GM12891 (cell line): ENCODE results near the gene APOLD1.
"Not testable (repeated sequence)": the region's sequence is repeated elsewhere in the genome, so short reads cannot be mapped to it uniquely, and the experiment has no call there.

Experiments used
- DNase-seq: peaks from one replicate; pipeline ENCODE4 v3.0.0; 2011; ENCODE audit warnings: low spot score; ENCODE audit not compliant: insufficient read length
- FAIRE-seq: peaks from 2 replicates; lab custom pipeline; 2011; peaks lifted over from hg19 to GRCh38; lab: Jason Lieb, UNC
- PAX5 ChIP-seq: IDR thresholded peaks from 2 replicates; pipeline ENCODE4 v1.6.1; 2011; ENCODE audit warnings: low read length, moderate library complexity, mild to moderate bottlenecking; ENCODE audit not compliant: insufficient read depth, severe bottlenecking
- POLR2A ChIP-seq: IDR thresholded peaks from 2 replicates; pipeline ENCODE4 v1.6.1; 2011; ENCODE audit warnings: low read depth, low read length, control low read depth
- POLR2AphosphoS5 ChIP-seq: IDR thresholded peaks from 2 replicates; pipeline ENCODE4 v1.6.1; 2011; ENCODE audit warnings: low read depth, low read length, control low read depth
- POU2F2 ChIP-seq: IDR thresholded peaks from 2 replicates; pipeline ENCODE4 v1.6.1; 2011; ENCODE audit warnings: low read depth, mild to moderate bottlenecking, control low read depth, low read length, moderate library complexity
- SPI1 ChIP-seq: IDR thresholded peaks from 2 replicates; pipeline ENCODE4 v1.6.1; 2011; ENCODE audit warnings: low read depth, low read length, control low read depth
- TAF1 ChIP-seq: IDR thresholded peaks from 2 replicates; pipeline ENCODE4 v1.6.1; 2011; ENCODE audit warnings: low read depth, low read length, control low read depth

APOLD1 gene

DNA sequence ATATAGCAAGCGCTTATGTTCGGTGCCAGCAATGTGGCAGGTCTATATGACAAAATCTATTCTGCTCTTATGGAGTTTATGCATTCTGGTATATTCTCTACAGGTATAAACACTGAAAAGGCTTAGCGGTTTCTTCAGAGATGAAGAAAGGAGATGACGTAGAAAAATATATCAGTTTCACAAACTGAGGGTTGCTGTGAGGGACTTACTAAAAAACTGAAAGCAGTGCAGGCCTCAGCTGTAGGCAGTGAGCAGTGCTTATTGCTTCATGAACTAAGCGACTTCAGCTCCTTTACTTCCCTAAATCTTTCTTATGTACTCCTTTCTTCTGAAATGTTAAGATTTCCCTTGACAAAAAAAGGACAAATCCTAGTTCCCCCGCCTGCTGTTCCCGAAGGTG lies 32.2 kb downstream of the APOLD1 start:
- DNase-seq (no peak), FAIRE-seq (no peak)
- no peak for TF ChIP-seq SPI1
- no peak for TF ChIP-seq PAX5
- no peak for TF ChIP-seq POLR2AphosphoS5
- no peak for TF ChIP-seq TAF1
- TF ChIP-seq POU2F2 = no peak
- no peak for TF ChIP-seq POLR2A

DNA sequence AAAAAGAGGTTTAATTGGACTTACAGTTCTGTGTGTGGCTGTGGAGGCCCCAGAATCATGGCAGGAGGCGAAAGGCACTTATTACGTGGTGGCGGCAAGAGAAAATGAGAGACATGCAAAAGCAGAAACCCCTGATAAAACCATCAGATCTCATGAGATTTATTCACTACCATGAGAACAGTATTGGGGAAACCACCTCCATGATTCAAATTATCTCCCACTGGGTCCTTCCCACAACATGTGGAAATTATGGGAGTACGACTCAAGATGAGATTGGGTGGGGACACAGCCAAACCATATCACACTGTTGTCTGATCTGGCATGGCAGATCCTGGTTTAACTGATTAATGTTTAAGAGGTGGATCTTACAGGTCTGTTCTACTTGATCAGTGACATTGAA lies 33.2 kb downstream of the APOLD1 start:
- no peak for DNase-seq
- FAIRE-seq = no peak
- TF ChIP-seq POLR2AphosphoS5 (no peak), TAF1 (no peak), POU2F2 (no peak), POLR2A (no peak), PAX5 (no peak), SPI1 (no peak)

DNA sequence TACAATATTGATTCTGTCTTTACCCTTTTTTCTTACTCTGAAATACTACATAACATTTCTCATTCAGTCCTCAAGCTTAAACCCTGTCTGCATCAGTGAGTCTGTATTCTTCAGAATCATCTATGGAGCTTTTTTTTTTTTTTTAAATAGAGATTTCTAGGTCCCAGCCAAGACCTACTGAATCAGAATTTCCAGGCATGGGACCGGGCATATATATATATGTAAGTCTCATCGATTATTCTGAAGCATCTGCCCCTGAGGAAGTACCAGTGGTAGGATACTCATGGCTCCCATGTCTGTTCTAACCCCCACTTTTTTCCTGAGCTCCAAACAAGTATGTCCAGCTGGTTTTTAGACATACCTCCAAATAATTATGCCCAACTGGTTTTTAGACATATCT lies 33.8 kb downstream of the APOLD1 start:
- TF ChIP-seq TAF1 (no peak), PAX5 (no peak), POU2F2 (no peak), POLR2AphosphoS5 (no peak), SPI1 (no peak), POLR2A (no peak)
- DNase-seq = no peak
- FAIRE-seq = no peak

DNA sequence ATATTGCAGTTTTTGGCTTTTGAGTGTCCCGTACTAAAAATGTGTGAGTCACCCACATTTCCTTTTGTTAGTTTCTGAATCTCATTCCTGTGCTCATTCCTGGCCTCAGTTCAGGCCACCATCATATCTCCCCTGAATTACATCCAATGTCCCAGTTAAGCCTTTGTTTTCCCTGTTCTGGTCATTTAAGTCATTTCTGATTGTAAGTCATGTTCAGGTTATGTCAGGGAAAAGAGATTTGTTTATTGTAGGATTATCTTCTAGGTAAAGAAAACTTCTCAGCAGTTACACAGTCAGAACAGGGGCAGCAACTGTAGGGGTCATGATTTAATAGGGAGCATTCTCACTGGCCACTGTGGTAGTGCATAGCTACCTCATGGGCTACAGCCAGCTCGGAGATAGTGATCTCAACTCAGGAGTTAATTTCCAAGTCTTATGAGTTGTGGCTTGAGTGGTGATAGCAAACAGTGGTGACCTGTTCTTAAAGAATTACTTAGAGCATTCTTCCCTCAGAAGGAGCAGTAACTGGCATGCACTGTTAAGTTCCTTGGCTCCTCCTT lies 34.4 kb downstream of the APOLD1 start:
- DNase-seq (no peak), FAIRE-seq (no peak)
- TF ChIP-seq POU2F2 (no peak), POLR2A (no peak), PAX5 (no peak), POLR2AphosphoS5 (no peak), TAF1 (no peak), SPI1 (no peak)

DNA sequence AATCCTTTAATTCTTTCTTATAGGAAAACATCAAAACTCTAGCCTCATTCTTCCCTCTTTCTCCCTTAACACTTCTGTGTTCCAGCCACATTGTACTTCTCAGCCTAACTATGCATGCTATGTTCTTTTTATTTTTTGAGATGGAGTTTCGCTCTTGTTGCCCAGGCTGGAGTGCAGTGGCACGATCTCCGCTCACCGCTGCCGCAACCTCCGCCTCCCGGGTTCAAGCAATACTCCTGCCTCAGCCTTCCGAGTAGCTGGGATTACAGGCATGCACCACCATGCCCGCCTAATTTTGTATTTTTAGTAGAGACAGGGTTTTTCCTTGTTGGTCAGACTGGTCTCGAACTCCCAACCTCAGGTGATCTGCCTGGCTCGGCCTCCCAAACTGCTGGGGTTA lies 34.9 kb downstream of the APOLD1 start:
- FAIRE-seq, DNase-seq: not testable (repeated sequence)

DNA sequence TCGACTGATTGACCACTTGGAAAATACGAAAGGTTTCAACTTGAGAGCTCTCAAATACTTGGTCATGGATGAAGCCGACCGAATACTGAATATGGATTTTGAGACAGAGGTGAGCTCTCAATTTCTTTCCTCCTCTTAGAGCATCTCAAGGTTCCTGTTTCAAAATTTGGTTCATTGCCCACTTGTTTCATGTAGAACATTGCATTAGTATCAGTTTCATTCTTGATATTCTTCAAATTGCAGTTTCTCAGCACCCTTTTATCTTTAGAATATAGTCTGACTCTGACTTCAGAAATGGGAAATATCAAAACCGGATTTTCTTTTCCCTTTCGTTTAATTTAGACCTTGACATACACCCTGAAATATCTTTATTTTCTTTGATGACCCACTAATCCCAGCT lies 36.5 kb downstream of the APOLD1 start:
- TF ChIP-seq POLR2A (no peak), TAF1 (no peak), POLR2AphosphoS5 (no peak)
- DNase-seq (peak; percentile 25), FAIRE-seq (no peak)

DNA sequence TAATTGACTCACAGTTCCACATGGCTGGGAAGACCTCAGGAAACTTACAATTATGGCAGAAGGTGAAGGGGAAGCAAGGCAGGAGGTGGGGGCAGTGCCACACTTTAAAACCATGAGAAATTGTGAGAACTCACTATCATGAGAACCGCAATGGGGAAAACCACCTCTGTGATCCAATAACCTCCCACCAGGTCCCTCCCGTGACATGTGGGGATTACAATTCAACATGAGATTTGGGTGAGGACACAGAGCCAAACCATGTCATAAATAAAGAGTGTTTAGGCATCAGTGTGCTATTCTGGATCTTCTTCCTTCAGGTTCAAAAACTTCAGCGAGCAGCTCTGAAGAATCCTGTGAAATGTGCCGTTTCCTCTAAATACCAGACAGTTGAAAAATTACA lies 37.4 kb downstream of the APOLD1 start:
- no peak for FAIRE-seq
- DNase-seq = no peak
- TF ChIP-seq POLR2AphosphoS5 (no peak), POLR2A (no peak), SPI1 (no peak), POU2F2 (no peak), TAF1 (no peak), PAX5 (no peak)

DNA sequence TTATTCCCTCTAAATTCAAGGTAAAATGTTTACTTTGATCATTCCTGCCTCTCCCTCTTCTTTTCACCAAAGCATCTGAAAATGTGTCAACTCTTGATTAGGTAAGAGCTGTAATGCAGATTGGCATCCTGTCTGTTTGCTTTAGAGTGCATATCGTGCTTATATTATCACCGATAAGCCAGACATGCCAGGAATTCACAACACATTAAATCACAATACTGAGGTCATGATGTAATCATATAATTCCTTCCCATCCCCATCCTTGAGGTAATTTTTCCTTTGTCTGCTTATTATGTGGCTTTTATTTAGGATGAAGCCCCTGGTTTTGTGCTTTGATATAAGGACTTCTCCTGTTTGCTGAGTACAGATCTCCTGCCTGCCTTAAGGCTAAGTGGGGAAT lies 37.8 kb downstream of the APOLD1 start:
- FAIRE-seq = no peak
- TF ChIP-seq POLR2AphosphoS5 = no peak
- no peak for TF ChIP-seq POU2F2
- TF ChIP-seq POLR2A = no peak
- TF ChIP-seq PAX5 = no peak
- TF ChIP-seq SPI1 = no peak
- TF ChIP-seq TAF1 = no peak
- DNase-seq = no peak

DNA sequence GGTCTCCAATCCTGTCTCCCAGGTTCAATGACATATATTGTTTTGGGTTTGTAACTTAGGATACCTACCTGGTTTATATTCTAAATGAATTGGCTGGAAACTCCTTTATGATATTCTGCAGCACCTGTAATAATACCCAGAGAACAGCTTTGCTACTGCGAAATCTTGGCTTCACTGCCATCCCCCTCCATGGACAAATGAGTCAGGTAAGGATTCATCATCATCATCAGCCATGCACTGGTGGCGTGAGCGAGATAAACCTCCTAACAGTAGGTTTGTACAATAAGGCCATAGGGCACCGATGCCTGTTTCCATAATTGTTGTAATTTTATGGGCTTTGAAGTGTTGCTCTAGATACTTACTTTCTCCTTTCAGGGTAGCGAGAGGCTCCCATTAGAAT lies 38.4 kb downstream of the APOLD1 start:
- TF ChIP-seq POLR2AphosphoS5 (no peak), SPI1 (no peak), TAF1 (no peak), POLR2A (no peak), PAX5 (no peak), POU2F2 (no peak)
- FAIRE-seq (no peak), DNase-seq (no peak)

DNA sequence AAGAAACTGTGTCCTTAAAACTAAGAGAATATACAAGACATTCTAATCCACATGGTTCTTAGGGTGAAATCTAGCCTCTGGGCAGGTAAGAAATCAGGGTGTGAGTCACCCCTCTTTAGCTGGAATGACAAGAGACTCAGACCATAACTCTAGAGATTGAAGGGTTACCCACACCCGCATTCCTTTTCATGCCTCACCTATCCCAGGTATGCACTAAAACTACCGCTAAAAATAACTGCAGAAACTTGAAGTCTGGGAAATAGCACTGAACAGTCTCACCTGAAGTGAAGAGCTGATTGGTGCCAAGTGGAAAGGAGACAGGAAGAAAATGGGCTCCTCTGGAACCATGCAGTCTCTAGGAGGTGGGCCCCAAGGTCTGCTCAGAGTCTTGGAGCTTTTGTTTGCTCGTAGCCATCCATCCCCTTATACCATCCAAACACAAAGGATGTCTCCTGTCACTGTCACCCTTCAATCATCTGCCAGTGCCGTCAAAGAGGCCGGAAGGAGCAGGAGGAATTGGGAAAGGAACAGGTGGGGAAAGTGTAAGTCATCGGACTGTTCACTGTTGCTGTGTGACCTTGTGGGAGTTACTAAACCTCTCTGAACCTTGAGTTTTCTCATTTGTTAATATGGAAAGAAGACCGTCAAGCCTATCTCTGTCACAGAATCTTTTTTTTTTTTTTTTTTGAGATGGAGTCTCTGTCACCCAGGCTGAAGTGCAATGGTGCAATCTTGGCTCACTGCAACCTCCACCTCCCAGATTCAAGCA lies 50.1 kb downstream of the APOLD1 start:
- DNase-seq (no peak), FAIRE-seq (no peak)
- TF ChIP-seq POLR2A = no peak
- TF ChIP-seq POLR2AphosphoS5 = no peak
- TF ChIP-seq PAX5 = no peak
- no peak for TF ChIP-seq TAF1
- no peak for TF ChIP-seq SPI1
